Measurements from ENCODE around the gene ZFP36L2.
A peak's percentile ranks its signal among the peaks of the same experiment; 100 is the strongest.

DNA sequence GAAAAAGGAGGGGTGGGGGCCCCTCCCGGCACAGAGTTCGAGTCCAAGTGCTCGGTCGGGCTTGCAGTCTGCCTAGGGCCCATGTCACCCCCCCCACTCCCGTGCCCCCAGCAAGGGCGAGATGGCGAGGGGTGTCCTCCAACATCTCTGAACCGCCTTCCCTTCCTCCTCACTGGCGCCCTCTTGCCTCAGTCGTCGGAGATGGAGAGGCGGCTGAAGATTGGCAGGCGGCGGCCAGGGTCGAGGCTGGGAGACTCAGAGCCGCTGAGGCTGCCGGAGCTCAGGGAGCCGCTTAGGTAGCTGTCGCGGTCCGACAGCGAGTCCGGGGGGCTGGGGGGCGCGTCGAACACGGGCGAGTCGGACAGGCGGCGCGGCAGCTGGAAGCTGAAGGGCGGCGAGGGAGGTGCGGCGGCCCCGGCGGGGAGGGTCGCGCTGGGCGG lies 2.3 kb downstream of the ZFP36L2 start:
- TF ChIP-seq CTCF (IDR thresholded peaks at IDR 0.05; ENCODE audit: insufficient read depth, low read length) = no peak
- TF ChIP-seq POLR2AphosphoS5 (IDR thresholded peaks at IDR 0.05; ENCODE audit: low read depth) = peak; percentile 94
- TF ChIP-seq GABPA (IDR thresholded peaks at IDR 0.05; ENCODE audit: low read depth) = no peak
- no peak for TF ChIP-seq SPI1 (IDR thresholded peaks at IDR 0.05; ENCODE audit: borderline replicate concordance, low read depth)
